SK-N-SH (cell line): ENCODE data around the gene SIRT5.

ENCODE experiments used
- CTCF ChIP-seq: fragments of 200-600 bp; sonication (generic); IDR thresholded peaks from 2 replicates; pipeline ENCODE4 v1.6.1; 2017; ENCODE audit warnings: antibody characterized with exemption, mild to moderate bottlenecking, moderate library complexity
- EZH2phosphoT487 ChIP-seq: fragments of 200-600 bp; sonication (generic); IDR thresholded peaks from 2 replicates; pipeline ENCODE4 v1.6.1; 2017; ENCODE audit warnings: low read depth, mixed run types, mild to moderate bottlenecking, antibody characterized with exemption, moderate library complexity, borderline replicate concordance
- NFIC ChIP-seq: IDR thresholded peaks from 2 replicates; pipeline ENCODE4 v1.4.0; 2012; ENCODE audit warnings: borderline replicate concordance
- YY1 ChIP-seq: IDR thresholded peaks from 2 replicates; pipeline ENCODE4 v1.4.0; 2012; ENCODE audit warnings: low read depth, mild to moderate bottlenecking

- TF ChIP-seq CTCF (no peak), EZH2phosphoT487 (no peak), NFIC (no peak), YY1 (no peak)
These were observed 68.7 kb downstream of the SIRT5 start for GRCh38 chr6:13643125-13643524.
